ENCODE results near the gene EXOC5.

Gene EXOC5

GRCh38 chr14:57161583-57162234 lies 107.0 kb downstream of the EXOC5 start:
- no peak for DNase-seq

GRCh38 chr14:57160333-57160732 lies 108.4 kb downstream of the EXOC5 start:
- no peak for DNase-seq

GRCh38 chr14:57153286-57153685 lies 115.4 kb downstream of the EXOC5 start:
- no peak for DNase-seq

Data from SHP77 treated with DMSO at 0.1 percent for 48 hours (cell line).